ENCODE data around the gene CPLANE1.
"Not testable (repeated sequence)": the region's sequence is repeated elsewhere in the genome, so short reads cannot be mapped to it uniquely, and the experiment has no call there.

The CPLANE1 gene

DNA sequence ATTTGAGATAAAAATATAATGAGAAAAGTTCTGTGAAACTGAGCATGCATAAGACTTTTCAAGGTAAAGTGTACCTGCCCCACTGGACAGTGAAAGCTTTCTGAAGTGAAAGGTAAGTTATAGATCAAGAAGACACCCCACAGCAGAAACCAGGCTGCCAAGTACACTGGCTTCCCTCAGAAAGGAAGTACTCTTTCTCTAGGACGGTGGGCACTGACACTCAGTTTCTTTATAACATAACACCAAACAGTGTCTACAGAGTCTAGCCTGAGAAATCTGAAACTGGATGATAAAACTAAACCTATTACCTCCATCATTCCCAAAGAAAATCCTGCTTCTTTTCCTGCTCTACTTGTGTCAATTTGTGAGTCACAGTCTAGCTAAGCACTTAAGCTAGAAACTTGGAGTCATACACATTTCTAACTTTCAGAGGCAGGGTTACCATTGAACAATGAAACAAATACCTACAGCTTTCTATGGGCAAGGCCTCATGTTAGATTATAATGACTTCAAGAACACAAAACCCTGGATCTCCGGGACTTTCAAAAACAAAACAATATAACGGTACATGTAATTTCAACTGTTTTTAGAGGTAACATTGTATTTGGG is 136.7 kb downstream of the CPLANE1 start:
- DNase-seq: peak; percentile 15

DNA sequence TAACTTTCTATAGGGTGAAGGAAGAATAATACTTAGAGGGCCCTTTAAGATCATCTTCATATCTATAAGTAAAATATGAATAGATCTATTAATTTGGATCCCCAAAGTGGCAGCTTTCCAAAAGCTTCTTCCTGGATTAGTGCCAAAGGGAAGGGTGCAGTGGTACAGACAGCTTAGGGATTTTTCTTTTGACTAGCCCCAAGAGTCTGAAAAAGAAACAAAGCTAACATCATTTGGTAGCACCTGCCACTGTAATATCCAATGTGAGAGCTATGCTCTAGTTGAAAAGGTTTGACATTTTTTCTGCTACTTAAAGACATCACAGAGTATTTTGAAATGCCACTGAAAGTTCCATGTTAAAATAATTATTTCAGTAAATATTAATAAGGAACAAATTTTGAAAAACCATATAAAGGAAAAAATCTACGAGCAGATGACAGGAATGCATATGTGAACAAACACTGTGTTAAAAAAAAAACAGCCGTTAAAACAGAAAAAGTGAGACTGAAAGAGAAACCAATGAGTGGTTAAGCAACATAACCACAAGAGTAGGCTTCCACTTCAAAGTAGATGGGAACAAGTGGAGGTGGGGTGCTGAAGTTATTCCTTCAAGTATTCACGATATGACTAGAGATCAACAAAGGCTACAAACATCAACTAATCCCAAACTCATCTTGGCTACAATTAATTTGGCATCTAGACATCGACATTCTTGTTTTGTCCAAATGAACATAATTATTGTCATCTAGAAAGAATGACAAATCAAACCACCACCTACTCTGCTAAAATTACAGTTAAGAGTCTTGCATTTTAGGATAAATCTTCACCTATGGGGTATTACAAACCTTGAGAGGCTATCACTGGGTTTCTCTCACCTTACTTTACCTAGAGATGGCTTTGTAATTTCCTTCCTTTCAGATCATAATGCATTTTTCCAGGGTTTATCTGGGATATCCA is 137.5 kb downstream of the CPLANE1 start:
- peak; percentile 63 for DNase-seq

DNA sequence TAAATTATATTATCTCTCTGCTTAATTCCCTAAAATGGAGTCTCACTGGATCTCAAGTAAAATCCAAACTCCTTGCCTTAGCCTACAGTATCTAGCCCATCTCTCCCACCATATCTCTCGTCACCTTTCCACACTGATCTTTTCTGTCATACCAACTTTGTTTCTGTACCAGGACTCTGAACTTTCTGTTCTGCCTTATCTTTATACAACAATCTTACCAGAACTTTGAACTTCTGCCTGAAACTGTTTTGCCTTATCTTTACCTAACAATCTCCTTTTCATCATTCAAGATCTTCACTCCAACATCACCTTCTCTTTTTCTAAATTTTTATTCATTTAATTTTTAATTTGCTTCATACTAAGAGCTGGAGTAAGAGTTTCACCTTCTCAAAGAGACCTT is 139.0 kb downstream of the CPLANE1 start:
- no peak for DNase-seq

- DNase-seq: no peak
Measured at GRCh38 chr5:37109338-37109737, 139.8 kb downstream of the CPLANE1 start.

GRCh38 chr5:37103302-37103701 is 145.9 kb downstream of the CPLANE1 start:
- no peak for DNase-seq

- not testable (repeated sequence) for DNase-seq
Measured at GRCh38 chr5:37099267-37099666, 149.9 kb downstream of the CPLANE1 start.

DNA sequence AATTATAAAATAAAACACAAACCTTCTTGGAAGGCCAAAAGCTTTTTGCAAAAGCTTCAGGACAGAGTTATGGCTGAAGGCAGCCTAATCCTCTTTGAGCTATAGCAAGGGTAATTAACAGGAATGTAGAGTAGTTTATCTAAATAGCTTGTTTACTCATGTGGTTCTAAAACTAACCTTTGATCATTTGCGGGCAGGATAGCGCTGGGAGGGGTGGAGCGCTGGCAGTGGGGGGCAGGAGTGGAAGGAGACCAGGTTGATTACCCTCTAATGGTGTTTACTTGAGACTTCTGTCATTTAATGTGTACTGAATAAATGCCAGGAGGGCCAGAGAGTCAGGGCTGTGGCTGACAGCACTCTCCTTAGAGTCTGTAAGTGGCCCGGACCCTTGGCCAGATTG is 155.4 kb downstream of the CPLANE1 start:
- not testable (repeated sequence) for DNase-seq

- DNase-seq: no peak
Measured at GRCh38 chr5:37090781-37091180, 158.4 kb downstream of the CPLANE1 start.

DNA sequence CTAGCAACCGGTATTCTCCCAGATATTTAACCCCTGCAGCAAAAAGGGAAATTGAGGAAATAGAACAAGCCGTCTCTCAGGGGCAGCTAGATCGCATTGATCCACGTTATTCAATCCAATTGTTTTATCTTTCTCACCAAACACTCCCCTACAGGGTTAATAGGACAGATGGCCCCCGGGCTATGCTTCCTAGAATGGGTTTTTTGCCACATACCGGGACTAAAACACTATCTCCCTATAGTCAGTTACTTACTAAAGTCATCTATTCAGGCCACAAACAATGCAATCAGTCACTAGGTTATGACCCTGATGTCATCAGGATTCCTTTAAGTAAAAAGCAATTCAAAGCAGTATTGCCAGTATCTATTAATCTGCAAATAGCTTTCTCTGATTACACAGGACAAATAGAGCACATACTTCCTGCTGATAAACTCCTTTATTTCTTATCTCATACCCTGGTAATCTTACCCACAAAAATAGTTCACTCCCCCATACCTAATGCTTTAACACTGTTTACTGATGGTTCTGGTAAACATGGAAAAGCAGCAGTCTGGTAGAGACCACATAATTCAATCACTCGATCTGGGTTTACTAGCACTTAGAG is 159.0 kb downstream of the CPLANE1 start:
- peak; percentile 17 for DNase-seq

DNA sequence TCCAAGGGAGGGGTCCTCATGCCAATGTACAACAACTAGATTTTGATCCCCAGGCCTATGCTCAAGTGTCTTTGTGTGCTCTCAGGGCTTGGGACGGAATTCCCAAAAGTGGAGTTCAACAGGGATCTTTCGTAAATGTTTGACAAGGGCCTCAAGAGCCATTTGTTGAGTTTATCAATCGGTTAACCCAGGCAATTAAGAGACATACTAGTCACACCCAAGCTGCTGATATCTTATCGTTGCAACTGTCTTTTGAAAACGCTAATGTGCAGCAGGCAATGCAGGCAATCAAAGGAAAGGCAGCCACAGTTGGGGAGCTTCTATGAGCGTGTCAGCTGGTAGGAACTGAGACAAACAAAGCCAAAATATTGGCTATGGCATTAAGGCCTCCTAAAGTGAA is 161.2 kb downstream of the CPLANE1 start:
- DNase-seq: peak; percentile 64

- no peak for DNase-seq
Measured at GRCh38 chr5:37086466-37087173, 162.6 kb downstream of the CPLANE1 start.

DNA sequence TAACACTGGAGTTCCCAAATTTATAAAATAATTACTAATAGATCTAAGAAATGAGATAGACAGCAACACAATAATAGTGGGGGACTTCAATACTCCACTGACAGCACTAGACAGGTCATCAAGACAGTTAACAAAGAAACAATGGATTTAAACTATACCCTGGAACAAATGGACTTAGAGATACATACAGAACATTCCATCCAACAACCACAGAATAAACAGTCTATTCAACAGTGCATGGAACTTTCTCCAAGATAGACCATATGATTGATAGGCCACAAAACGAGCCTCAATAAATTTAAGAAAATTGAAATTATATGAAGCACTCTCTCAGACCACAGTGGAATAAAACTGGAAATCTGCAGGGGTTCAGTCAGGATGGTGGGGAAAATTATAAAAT is 163.2 kb downstream of the CPLANE1 start:
- not testable (repeated sequence) for DNase-seq

GRCh38 chr5:37082977-37083376 is 166.2 kb downstream of the CPLANE1 start:
- not testable (repeated sequence) for DNase-seq

- no peak for DNase-seq
Measured at GRCh38 chr5:37080697-37081096, 168.5 kb downstream of the CPLANE1 start.

GRCh38 chr5:37077146-37077545 is 172.0 kb downstream of the CPLANE1 start:
- DNase-seq: no peak

DNA sequence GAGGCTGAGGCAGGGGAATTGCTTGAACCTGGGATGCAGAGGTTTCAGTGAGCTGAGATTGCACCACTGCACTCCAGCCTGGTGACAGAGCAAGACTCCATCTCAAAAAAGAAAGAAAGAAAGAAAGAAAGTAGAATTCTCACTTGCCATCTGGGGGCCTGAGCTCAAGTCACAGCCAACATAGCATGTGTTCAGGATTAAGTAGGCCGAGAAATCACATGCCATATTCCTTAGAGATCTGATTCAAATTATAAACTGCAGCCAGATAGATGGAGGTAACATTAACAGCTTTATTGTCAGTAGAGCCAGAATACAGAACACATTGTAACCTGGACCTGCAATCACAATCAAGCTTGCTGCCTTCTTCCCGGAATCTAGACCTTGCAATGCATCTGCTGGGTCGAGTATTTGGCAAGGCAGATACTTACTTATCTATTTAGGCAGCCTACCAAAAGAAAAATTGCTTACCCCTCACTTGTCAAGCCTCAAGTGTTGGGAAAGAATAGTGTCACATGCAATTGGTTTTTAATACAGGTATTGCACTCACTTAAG is 173.7 kb downstream of the CPLANE1 start:
- no peak for DNase-seq

DNA sequence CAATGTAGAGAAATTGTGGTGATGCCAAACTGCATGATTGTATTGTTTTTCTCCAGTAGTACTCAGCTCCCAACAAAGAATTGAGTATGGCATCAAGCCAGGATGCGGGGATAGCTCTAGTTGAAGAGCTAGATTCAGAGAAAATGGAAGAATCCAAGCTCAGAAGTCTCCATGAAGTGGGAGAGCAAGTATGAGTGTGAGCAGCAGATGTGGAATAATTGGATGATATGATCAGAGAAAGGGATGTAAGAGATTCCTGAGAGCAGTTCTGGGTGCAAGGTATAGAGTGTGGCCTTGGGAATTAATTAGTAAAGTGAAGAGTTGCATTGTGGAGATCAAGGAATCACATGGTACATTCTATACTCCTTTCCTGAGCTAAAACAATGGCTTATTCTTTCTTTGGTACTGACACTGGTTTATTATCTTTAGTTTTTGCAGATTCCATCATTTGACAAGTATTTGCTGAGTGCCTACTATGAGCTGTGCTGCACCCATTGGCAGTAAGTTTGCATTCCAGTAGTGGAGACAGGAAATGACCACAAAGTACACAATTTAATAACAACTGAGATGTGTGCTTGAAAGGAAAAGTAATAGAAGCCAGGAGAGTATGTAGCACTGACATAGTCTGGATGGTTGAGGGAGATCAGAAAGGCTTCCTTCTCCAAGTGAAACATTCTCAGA is 177.1 kb downstream of the CPLANE1 start:
- no peak for DNase-seq

DNA sequence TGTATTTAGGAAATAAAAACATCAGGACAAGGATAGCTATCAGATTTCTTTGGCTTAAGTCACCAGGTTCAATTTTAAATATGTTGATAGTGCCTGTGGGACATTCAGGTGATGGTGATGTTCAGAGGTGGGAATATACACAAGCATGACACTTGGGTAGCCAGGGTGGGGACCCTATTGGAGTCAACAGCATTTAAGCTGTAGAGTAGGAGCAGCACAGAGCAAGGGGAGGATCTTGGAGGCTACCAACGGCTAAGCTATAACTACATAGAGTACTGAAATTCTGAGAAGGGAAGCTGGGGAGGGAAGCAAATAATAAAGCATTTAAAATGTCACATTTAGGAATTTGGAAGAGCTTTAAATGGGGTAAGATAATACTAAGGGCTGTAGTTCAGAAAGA is 177.7 kb downstream of the CPLANE1 start:
- no peak for DNase-seq

- DNase-seq: no peak
Measured at GRCh38 chr5:37064442-37064841, 184.7 kb downstream of the CPLANE1 start.

- DNase-seq: no peak
Measured at GRCh38 chr5:37063739-37064138, 185.4 kb downstream of the CPLANE1 start.

- DNase-seq: no peak
Measured at GRCh38 chr5:37060030-37060429, 189.1 kb downstream of the CPLANE1 start.

DNA sequence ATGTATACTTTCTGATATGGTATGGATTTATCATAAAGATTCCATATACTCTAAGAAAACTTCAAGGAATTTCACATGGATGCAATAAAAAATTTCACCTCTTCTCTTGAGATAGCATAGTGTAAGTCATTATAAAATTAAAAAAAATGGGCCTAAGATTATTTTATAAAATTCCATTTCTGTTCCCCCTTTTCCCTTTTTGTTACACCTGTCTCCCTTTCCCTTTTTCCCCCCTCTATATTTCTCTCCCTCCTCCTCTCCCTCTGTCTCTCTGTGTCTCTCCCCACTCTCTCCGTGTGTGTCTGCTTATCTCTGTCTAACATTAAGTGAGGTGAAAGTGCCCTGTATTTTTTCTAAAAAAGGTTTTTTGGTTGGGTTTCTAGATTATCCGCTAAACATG is 192.4 kb downstream of the CPLANE1 start:
- DNase-seq: no peak
